Neutrophil (primary cell): ENCODE measurements around the gene YKT6.
"Not testable (repeated sequence)": the region's sequence is repeated elsewhere in the genome, so short reads cannot be mapped to it uniquely, and the experiment has no call there.

Source experiments
- H3K27ac ChIP-seq: fragments of 200-600 bp; sonication (generic); 2 replicates; pipeline ENCODE4 v1.5.1; 2016; ENCODE audit warnings: mild to moderate bottlenecking, moderate library complexity
- H3K27me3 ChIP-seq: fragments of 200-600 bp; sonication (generic); 2 replicates; pipeline ENCODE4 v1.6.0; 2016; ENCODE audit warnings: mild to moderate bottlenecking
- H3K36me3 ChIP-seq: fragments of 200-600 bp; sonication (generic); 2 replicates; pipeline ENCODE4 v1.5.1; 2017
- H3K4me1 ChIP-seq, 2 experiments: fragments of 200-600 bp in 1 of 2; sonication (generic) in 1 of 2; 1 replicate in 1 of 2; 2 replicates in 1 of 2; pipeline versions ENCODE4 v1.5.1 to v1.6.1; 2013 to 2016; ENCODE audit warnings: low read depth in 1 of 2, low read length in 1 of 2, mild to moderate bottlenecking in 1 of 2, moderate library complexity in 1 of 2; ENCODE audit not compliant: control insufficient read depth in 1 of 2, insufficient read depth in 1 of 2
- H3K4me3 ChIP-seq, 2 experiments: fragments of 200-600 bp in 1 of 2; sonication (generic) in 1 of 2; 1 replicate in 1 of 2; 2 replicates in 1 of 2; pipeline ENCODE4 v1.5.1; 2013 to 2016; ENCODE audit warnings: low read depth in 1 of 2, low read length in 1 of 2, mild to moderate bottlenecking in 1 of 2, moderate library complexity in 1 of 2
- H3K9me3 ChIP-seq: fragments of 200-600 bp; sonication (generic); 2 replicates; pipeline ENCODE4 v1.5.1; 2016
- TF ChIP-seq, protein P1 (sequence below): fragments of 200-600 bp; sonication (generic); IDR thresholded peaks from 2 replicates; pipeline ENCODE4 v1.5.1; 2016; ENCODE audit warnings: antibody characterized with exemption

Gene YKT6

DNA sequence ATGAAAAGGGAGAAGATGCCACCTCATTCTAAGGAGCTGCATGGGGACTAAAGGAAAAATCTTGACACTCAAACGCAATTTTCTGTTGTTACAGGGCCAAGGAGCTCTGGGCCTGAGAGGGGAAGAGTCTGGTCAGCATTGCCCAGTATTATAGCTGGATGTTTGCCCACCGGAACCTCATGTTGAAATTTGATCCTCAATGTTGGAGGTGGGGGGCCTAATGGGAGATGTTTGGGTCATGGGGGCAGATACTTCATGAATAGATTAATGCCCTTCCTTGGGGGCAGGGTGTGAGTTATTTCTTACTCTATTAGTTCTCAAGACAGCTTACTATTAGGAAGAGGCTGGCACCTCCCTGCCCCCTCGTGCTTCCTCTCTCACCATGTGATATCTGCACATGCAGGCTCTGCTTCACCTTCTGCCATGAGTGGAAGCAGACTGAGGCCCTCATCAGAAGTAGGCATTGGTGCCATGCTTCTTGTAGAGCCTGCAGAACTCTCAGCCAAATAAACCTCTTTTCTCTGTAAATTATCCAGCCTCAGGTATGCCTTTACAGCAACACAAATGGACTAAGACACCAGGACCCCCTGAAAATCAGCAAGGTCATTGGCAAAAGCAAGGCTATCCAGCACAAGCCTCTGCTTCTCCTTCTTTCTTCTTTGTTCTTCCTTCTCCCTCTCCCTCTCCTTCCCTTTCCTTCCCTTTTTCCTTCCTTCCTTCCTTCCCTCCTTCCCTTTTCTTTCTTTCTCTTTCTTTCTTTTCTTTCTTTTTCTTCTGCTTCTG, 26.7 kb upstream of the YKT6 start:
- Histone ChIP-seq H3K27me3 (no peaks in the 10 kb centered on the region), H3K4me3 (no peak overlapping the region), H3K4me1 (no peaks in the 10 kb centered on the region), H3K9me3 (no peaks in the 10 kb centered on the region), H3K36me3 (no peaks in the 10 kb centered on the region), H3K27ac (no peak overlapping the region)
- TF ChIP-seq, protein P1, sequence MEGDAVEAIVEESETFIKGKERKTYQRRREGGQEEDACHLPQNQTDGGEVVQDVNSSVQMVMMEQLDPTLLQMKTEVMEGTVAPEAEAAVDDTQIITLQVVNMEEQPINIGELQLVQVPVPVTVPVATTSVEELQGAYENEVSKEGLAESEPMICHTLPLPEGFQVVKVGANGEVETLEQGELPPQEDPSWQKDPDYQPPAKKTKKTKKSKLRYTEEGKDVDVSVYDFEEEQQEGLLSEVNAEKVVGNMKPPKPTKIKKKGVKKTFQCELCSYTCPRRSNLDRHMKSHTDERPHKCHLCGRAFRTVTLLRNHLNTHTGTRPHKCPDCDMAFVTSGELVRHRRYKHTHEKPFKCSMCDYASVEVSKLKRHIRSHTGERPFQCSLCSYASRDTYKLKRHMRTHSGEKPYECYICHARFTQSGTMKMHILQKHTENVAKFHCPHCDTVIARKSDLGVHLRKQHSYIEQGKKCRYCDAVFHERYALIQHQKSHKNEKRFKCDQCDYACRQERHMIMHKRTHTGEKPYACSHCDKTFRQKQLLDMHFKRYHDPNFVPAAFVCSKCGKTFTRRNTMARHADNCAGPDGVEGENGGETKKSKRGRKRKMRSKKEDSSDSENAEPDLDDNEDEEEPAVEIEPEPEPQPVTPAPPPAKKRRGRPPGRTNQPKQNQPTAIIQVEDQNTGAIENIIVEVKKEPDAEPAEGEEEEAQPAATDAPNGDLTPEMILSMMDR, result no peak

DNA sequence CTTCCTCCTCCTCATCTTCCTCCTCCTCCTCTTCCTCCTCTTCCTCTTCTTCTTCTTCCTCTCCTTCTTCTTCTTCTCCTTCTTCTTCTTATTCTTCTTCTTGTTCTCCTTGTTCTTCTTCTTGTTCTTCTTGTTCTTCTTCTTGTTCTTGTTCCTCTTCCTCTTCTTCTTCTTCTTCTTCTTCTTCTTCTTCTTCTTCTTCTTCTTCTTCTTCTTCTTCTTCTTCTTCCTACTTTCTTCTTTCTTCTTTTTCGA, 26.2 kb upstream of the YKT6 start:
- H3K36me3 ChIP-seq, H3K4me1 ChIP-seq, H3K9me3 ChIP-seq, H3K4me3 ChIP-seq, H3K27me3 ChIP-seq, H3K27ac ChIP-seq: not testable (repeated sequence)

DNA sequence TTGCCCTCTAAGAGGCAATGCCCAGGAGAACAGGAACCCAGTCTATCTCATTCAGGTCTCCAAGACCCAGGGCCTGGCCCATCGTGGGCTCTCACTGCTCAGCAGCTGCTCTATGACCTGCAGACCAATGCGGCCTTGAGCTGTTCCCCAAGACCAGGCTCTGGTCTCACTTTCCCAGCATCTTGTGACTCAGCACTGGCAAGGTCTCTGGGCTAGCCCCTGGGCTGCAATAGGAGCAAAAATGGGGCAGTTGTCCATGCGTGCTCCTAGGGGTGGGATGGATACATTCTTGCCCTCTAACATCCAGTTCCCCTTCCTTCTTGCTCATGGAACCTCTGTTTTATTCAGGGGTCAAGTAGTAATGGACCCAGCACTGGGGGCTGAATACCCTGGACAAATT, 25.0 kb upstream of the YKT6 start:
- TF ChIP-seq, protein P1, result no peak
- Histone ChIP-seq H3K4me3 (no peak overlapping the region), H3K27ac (no peak overlapping the region), H3K27me3 (no peaks in the 10 kb centered on the region), H3K9me3 (no peaks in the 10 kb centered on the region), H3K36me3 (no peaks in the 10 kb centered on the region), H3K4me1 (no peaks in the 10 kb centered on the region)

DNA sequence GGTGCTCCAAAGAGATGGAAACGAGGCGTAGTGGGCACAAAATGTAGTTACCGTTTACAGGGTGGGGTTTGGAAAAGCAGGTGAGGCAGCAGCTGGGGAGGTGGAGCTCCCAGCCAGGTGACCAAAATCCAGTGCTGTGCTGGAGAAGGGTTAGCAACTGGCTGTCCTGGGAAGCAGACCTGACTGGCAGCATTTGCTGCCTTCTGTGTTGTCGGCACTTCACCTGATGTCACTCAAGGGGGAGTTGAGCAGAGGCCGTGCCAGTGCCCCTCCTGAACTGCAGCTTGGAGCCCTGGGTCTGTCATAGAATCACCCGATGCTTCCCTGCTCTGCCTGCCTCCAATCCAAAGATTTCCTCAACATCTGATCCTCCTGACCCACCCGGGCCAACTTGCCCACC, 24.3 kb upstream of the YKT6 start:
- H3K4me1 ChIP-seq, result no peaks in the 10 kb centered on the region
- H3K27me3 ChIP-seq, result no peaks in the 10 kb centered on the region
- no peak overlapping the region for H3K27ac ChIP-seq
- no peak overlapping the region for H3K4me3 ChIP-seq
- TF ChIP-seq, protein P1, result no peak
- H3K9me3 ChIP-seq, result no peaks in the 10 kb centered on the region
- no peaks in the 10 kb centered on the region for H3K36me3 ChIP-seq

DNA sequence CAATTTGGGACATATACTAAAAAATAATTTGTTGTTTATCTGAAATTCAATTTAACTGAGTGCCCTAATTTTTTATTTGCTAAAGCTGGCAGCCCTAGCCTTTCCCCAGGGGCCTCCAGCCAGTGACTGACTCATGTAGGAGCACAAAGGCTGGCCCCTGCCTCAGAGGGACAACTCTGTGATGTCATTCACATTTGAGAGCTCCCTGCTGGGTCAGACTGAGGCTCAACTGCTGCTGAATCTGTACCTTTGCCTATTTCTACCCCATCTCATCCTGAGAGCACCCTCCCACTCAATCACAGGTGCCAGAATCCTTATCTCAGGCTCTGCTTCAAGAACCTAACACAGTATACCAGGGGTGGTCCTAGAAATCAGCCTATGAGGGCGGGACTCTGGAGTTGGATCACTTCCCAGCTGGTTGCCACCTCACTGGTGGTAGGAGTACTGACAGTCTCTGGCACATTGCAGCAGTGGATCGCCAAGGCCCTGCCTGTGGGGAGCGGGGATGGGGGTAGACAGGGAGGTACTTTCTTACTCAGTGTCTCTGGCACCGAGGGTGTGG, 23.1 kb upstream of the YKT6 start:
- peaks cover 1% of the 10 kb centered on the region for H3K27me3 ChIP-seq
- H3K9me3 ChIP-seq, result no peaks in the 10 kb centered on the region
- no peaks in the 10 kb centered on the region for H3K36me3 ChIP-seq
- H3K27ac ChIP-seq, result no peak overlapping the region
- TF ChIP-seq, protein P1, result no peak
- no peak overlapping the region for H3K4me3 ChIP-seq
- H3K4me1 ChIP-seq, result no peaks in the 10 kb centered on the region

DNA sequence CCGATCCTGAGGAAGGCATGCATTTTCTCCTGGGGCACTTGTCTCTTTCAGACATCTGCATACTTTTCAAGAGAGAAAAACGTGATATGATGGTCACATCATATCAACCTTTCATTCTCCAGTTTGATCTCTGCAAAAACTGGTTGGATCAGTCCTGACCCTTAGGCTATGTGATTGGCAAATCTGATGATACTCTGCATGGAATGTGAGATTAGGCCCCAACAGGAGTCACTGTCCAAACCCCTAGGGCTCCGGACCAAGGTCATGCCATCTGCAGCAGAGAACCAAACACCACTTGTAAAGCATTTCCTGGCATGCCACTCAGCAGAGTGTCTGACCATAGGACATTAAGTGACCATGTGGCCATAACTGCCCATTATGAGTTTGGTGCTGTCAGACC, 20.1 kb upstream of the YKT6 start:
- Histone ChIP-seq H3K4me1 (no peaks in the 10 kb centered on the region), H3K4me3 (no peak overlapping the region), H3K36me3 (no peaks in the 10 kb centered on the region), H3K27me3 (peaks cover 8% of the 10 kb centered on the region), H3K27ac (no peak overlapping the region), H3K9me3 (no peaks in the 10 kb centered on the region)
- TF ChIP-seq, protein P1, result no peak
